ENCODE measurements around the gene PTPN3.

The PTPN3 gene

DNA sequence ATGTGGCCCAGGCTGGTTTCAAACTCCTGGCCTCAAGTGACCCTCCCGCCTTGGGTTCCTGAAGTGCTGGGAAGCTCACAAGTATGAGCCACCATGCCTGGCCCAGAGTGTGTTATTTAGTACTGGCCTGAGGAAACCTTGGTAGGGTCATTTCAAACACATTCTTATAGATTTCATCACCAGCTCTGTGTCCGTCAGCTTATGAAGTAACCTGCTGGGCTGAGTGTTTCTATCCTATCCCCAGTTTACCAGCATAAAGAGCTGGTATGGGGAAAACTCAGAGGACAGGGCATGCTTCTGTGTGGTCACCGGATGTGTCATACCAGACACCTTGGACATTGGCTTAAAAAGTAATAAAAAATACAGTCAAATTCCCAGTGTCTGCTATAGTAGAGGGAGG is 45.3 kb downstream of the PTPN3 start:
- DNase-seq, result no peak

DNA sequence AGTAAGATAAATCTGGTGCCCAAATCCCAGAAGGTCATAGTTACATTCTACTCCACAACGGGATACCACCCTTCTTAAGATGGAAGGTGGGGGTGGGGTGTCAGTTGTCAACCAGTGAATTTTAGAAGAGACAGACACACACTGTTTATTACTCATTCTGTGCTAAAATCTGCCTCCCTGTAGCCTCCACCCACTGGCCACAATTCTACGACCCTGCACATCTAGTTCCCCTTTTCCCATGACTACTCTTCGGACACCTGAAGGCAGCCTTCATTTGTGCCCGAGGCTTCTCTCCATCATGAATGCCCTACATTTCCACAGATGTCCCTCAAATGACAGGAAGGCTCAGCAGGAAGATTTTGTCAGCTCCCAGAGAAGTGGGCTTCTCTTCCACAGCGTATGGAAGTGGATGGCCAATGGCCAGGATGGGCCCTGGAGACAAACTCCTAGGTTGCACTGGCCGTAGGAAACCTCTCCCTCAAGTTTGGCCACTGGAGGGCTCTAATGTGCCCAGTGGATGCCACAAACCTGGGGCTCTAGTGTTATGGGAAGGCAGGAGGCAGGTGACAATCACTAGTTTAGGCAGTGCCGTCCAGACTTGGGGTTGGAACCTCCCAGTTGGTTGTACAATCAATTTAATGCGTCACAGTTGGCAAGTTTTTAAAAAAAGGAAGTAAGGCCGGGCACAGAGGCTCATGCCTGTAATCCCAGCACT is 46.6 kb downstream of the PTPN3 start:
- DNase-seq, result no peak

DNA sequence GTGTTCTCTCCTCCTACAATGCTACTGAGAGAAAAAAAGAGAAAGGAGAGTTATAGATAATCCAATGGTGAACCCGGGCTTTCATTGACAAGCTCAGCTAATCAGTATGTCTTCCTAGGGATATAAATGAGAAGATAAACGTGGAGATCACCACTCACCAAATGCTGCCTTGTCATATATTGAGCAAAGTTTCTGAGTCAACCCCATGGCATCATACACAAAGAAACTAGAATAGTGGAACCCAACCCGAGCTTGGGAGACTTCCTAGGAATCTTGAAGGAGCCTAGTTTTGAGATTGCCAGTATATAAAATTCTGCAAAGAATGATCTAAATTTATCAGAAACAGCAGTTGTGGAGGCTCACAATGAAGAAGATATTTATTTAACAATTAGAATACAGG is 47.8 kb downstream of the PTPN3 start:
- no peak for DNase-seq

DNA sequence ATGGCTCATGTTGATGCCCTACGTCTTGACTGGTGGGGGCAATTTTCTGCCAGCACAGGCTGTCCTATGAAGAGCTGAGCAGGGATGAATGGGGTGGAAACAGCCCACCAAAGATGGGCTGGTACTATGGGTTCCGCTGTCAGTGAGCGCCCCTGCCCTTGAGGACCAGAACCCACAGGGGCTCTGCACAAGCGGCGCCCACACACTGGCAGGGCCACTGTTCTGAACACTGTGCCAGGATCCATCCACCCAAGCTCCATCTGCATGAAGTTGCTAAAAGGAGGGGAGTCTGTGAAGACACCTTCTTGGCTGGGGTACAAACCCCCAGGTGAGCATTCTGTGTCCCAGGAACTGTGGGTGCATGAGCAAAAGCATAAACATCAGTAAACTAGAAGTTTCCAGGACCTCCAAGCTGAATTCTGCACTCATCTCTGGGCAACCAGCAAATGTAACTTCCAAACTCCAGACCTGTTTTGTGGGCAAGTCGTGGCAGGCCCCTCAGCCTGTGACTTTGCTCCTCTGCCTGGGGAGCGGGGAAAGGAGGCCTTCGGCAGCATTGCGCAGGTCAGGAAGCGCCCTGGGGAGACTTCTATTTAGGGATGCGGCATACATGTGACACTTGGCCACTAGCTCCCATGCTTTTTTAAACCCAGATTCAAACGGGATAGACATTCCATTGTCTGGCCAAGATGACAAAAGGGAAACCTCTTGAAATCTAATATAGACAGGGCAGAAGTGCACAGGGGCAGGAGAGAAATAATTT is 48.9 kb downstream of the PTPN3 start:
- DNase-seq, result no peak

DNA sequence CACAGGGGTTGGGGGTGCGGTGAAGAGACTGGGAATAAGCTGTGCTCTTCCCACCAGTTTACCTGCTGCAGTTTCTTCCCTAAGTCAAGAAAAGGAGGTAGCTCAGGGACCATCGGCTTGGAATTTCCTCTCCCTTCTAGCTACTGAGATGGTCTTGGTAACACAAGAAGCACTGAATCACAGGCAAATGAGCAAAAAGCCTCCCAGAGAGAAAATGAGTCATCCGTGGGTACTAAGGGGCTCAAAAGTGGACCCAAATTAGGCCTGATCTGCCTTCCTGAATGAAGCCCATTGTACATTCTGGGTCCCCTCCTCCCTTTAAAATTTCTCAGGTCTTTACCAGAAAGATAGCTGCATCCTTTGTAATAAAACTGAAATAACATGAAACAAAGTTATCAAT is 49.9 kb downstream of the PTPN3 start:
- DNase-seq, result no peak

DNA sequence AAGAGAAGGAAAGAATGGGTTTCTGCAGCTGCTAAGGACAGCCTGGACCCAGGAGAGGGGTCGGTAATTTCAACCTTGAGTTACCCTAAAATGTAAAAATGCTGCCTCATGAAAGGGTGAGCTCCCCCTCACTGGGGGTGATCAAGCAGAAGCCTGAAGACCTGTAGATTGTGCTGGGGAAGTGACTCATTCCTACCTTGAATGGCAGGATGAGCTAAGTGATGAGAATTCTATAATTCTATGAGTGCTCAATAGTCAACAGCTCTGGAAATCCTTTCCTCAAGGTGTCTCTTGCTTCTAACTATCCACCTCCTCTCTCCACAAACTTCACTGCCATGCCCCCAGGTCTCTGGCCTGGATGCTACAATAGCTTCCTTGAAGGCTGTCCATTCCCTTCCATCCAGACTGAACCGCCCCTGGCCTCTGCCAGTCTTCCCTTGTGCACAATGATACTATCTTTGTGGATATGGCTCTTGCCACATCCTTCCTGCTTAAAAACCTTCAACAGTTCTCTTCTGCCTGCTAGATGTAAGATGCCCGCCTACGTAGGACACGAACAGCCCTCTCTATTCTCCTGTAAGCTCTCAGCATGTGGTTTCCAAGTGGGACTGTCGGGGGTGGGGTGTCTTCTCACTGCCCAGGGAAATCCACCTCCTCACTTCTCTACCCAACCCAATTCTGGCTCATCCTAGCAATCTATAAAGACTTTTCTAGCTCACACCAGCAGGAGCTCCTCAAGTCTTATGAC is 50.6 kb downstream of the PTPN3 start:
- DNase-seq, result no peak

DNA sequence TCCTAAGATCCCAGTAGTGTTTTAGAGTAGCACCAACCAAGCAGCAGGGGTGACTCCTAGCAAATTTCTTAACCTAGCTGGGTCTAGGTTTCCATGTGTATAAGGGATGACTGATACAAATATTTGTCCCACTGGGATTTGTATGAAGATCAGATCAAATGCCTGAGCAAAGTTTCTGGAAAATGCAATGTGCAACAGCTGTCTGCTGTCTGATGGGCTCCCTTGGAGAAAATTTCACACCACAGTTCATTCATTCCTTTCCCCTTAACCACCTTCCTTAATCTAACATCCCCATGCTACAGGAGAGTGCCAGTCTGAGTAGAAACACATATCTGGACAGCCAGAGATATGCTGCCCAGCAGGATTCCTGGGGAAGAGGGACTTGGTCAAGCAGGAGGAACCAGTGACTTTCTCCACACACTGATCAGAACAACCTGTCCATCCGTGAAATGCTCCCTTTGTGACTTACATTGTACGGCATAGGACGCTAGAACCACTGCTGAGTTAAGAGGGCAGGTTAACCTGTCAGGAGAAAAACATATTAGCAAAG is 53.3 kb downstream of the PTPN3 start:
- DNase-seq, result no peak

DNA sequence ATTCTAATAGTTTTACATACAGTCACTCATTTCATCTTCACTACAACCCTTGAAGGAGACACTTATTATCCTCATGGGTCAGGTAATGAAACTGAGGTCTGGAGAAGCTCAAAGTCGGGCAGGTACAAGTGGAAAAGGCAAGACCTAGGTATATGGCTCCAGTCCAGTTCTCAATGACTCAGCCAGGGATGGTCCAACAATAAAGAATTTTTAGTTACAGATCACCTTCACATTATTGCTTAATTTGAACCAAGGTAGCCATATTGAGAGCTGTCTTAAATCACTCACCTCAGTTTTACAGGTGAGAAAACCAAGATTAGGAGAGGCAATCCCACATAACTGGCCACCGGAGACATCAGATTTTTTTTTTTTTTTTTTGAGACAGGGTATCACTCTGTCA is 55.4 kb downstream of the PTPN3 start:
- DNase-seq, result no peak

DNA sequence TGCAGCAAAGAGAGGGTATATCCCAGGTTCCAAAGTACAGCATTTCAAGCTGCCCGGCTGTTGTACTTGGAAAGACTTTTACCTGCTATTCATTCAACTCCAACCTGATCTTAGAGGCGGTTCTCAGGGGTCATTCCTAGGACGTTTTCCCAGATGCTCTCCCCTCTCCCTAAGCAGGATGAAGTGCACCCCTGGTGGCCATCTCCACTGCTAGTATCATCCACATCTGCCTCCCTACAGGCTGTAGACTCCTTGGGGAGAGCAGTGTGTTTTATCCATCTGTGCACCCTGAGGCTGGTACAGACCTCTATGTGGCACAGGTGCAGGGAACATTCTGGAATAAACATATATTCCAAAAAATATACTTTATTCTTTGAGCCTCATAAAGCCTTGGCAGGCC is 56.8 kb downstream of the PTPN3 start:
- DNase-seq, result no peak

DNA sequence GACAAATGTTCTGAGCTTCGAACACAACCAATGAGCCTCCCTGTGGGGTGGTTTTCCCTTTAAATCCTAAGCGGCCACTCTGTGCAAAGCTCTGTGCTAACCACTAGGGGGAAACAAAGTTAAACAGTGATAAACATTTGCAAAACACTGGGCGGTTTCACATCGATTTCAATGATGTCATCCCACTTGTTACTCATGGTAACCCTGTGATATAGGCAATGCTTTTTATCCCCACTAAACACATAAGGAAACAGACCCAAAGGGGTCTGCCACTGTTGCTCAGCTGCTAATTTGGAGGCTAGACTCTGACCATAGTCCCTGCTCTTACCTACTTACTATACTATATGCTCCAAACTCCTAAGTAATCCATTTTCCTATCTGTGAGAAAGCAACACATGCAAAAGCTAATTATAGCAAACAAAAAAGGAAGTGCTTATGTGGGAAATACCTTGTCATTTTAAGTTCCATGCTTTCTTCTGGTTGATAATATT is 57.3 kb downstream of the PTPN3 start:
- no peak for DNase-seq

DNA sequence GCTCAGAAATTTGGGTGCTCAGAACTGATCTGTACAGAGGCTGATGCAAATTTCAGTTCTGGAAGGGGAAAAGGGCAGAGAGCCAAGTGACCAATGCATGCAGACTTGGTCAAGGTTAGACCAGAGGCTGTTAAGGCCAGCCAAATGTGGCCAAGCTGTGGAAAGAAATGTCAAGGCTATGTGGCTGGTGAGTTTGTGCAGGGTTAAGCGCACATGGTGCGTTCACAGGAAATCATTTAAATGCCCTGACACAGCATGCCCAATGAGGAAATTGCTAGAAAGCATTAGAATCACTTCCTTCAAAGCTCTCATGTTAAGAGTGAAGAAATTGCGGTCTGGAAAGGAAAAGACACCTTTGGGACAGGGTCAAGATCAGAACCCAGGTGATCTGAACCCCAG is 58.0 kb downstream of the PTPN3 start:
- no peak for DNase-seq

DNA sequence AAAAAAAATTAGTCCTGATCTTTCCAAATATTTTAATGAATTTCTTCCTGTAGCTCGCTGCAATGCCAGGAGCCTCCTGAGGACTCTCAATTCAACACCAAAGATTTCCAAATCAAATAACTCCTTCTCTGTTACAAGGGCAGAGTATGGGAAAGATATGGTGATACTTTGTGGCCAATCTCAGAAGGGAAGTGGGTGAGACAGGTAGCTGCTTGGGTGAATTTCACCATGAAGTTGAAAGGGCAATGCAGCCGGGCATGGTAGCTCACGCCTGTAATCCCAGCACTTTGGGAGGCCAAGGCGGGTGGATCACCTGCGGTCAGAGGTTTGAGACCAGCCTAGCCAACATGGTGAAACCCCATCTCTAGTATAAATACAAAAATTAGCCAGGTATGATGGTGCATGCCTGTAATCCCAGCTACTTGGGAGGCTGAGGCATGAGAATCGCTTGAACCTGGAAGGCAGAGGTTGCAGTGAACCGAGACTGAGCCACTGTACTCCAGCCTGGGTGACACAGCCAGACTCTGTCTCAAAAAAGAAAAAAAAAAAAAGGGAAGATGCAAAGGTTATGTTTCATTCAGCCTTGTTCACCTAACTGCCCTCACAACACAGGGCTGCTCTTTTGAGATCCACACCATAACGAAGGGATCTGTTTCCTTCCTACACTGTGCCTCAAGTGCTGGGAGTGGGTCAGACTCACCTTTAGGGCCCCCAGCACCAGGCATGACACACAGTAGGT is 58.6 kb downstream of the PTPN3 start:
- DNase-seq, result no peak

DNA sequence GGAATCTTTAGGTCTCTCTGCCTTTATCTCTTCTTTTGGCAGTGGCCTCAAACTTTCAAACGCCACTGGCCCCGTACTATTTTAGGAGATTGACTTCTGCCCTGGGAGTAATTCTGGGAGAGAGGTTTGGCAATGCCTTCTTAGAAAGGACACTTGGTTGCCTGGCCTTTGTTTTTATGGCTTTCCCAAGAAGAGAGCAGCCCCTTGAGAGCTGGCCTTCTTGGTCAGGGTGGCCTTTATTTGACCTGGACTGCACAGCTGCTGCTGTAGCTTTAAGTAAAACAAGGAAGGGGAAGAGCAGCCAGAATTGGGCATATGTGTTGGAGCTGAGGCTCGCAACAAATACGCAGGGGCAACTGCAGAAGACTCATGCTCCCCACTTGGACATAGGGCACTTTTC is 60.8 kb downstream of the PTPN3 start:
- DNase-seq, result no peak

DNA sequence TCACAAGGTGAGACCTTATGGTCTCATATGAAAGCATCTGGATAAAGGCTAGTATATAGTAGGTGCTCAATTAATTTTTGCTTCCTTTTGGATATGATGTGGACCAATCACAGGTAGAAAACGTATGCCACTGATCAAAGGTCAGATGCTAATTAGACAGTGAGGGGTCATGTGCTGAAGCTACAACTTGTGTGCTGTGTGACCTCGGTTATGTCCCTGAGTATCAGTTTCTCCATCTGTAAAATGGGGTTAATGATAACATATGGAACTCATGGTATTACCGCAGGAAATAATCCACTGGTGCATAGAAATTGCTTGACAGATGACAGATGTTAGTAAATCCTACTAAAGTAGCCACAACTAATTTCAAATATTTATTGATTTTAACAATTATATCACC is 62.0 kb downstream of the PTPN3 start:
- no peak for DNase-seq

DNA sequence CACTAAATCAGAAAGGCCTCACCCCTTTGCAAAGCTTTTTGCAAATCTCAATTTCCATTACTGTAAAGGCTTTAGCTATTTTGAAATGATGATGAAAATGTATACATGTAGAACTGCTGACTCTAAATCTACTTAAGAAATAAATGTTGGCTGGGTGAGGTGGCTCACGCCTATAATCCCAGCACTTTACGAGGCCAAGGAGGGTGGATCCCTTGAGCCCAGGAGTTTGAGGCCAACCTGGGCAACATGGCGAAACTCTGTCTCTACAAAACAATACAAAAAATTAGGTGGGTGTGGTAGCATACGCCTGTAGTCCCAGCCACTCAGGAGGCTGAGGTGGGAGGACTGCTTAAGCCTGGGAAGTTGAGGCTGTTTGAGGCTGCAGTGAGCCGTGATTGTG is 64.6 kb downstream of the PTPN3 start:
- DNase-seq, result no peak

DNA sequence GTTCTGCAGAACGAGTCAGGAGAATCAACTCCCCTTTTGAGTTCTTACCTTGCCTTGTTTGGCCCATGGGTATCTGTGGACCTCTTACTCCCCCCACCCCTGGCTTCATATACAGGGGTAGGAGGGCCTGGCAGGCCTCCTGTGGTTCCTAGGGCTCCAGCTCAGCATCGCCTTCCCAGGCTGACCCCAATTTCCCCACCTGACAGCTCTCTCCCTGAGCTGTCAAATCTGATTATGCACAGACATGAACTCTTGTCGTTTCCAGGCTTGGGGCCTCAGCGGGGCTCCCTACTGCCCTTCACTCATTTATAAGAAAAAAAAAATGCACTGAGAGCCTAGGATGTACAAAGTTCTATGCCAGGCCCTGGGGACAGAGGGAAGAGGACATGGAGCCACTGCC is 67.9 kb downstream of the PTPN3 start:
- no peak for DNase-seq

DNA sequence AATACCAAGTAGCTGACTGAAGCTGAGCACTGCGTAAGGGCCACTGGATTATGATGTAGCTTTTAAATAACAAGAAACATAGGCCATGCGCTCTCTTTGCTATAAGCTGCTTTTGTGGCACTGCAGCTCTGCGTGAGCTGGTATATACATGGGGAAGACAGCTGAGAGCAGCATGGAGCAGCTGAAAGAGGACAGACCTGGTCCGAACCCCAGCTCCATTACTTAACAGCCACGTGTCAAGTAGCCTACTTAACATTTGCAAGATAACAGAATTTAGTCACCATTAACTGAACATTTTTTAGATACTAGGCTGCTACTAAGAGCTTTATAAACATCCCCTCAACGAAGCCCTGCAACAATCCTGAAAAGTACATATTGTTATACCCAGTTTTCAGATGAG is 69.3 kb downstream of the PTPN3 start:
- no peak for DNase-seq

DNA sequence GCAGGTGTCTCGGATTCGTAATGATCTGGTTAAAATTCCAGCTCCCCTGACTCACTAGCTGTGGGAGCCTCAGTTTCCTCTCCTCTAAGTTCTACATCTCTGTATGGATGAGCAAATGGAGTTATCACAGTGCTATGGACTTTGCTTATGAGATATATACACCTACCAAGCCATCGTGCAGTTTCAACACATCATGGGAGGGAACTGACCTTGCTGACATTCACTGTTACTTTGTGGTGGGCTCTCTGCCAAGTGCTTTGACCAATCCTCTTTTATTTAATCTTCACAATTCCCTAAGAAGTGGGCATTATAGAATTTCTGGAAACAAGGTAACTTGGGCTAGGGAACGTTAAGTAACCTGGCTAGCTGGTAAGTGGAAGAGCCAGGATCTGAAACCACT is 70.2 kb downstream of the PTPN3 start:
- no peak for DNase-seq

DNA sequence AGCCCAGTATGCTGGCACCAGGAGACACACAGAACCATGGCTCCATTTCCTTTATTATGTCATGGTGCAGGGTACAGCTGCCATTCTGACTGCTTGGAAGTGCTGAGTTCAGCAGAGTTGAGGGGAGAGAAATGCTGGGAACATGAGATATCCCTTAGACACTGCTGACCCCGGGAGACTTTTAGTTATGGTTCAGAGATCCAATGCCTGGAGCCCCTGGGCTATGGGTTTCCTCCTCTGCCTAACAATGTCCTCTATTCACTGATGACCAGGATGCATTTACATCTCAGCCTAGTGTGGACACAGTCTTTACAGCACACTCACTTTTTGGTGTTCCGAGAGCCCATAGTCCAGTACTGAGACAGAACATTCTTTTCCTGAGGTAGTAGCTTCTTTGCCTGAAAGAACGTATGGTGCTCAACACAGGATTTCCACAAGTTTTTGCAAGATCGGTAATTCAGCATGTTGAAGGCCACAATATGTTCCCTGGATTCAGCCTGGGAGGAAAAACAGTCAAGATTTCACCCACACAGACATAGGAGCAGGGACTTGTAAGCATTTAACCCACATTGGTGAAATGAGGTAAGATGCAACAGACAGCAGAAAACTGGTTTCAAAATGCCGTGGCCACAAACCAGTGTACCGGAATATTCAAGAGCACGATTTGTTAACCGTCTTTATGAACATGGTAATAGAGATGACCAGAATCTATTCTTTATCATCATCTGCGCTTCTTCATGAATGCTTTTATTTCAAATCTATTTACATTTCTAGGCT is 71.3 kb downstream of the PTPN3 start:
- no peak for DNase-seq

DNA sequence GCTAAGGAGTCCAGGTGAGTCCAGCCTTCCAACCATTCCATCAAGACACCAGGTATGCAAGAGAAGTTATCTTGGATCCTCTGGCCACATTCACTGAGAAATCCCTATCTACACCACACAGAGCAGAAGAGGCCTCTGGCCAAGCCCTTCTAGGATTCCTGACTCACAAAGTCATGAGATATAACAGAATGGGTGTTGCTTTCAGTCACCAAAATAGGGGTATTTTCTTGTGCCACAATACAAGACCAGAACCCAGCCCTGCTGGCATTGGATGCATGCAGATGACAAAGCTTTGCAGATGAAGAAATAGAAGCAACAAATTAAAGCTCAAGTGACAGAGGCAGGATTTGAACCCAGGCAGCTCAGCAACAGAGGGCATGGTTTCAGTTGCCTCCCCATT is 73.5 kb downstream of the PTPN3 start:
- no peak for DNase-seq

DNA sequence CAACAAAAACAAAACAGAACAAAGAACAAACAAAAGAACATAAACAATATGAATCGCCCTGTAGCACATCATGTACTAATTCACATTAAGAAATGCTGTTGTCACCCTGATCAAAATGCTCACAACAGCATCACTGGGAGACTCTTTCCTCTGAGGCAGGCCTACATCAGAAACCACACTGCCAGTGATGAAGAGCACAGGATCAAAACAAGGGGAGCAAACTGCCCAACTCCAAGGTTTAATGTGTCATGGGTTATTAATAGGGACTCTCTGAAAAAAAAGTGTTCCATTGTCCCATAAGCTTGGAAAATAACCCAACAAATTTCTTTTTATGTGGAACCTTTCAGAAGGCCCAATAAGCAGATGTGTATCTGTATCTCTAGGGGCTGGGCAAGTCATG is 74.2 kb downstream of the PTPN3 start:
- no peak for DNase-seq

DNA sequence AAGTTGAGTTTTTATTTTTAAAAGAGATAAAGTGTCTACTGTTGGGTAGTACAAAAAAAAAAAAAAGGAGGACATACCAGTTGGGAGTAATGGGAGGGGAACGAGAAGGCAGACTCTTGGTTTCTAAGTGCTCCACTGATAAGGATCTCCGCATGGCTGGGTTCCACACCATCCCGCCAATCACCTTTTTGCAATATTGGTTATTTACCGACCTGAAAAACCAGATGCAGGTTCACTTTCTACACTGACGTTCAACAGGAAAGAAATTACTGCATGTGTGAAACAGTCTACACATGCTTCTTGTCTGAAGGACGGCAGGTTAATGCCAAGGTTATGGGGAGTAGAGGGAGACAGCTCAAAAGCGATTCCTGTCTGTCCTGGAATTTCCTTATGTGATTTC is 75.5 kb downstream of the PTPN3 start:
- DNase-seq, result no peak
